ENCODE data around the gene GUCY2C.

Gene GUCY2C

DNA sequence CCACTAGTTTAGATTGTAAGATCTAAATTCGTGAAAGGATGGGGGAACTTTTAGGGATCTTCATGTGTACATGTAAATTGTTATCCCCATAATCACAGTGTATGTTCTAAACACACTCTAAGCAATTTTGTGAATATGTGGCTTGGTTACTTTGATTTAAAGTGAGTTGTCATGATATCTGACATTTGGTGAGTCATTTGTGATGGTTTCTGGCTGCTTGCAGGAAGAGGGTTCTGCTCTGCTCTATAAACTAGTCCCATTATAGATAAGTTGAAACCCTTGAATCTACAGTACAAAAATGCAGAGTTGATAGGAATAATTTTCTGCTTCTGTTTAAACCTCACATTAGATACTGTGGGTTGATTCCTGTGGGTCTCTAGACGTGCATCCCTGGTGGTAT lies 14.8 kb downstream of the GUCY2C start:
- no peak for DNase-seq

GRCh38 chr12:14681190-14681589 lies 15.2 kb downstream of the GUCY2C start:
- no peak for DNase-seq

- no peak for DNase-seq
Observed at GRCh38 chr12:14678547-14679150, 17.8 kb downstream of the GUCY2C start.

DNA sequence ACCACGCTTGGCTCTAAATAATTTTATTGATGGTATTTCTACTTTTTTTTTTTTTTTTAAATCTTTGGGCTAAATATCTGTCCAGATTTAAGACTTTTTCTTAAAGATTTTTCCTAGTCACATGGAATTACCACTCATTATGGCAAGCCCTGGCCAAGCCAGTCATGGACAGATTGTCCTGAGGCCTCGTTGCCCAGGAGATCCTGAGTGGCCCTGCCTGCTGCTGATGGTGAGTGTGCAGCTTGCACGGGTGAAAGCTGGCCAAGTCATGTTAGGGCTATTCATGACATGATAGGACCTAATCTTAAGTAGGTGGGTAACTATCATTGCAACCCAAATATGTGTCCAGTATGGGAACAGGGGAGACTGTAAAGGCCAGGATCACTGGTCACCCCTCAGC lies 27.8 kb downstream of the GUCY2C start:
- no peak for DNase-seq

DNA sequence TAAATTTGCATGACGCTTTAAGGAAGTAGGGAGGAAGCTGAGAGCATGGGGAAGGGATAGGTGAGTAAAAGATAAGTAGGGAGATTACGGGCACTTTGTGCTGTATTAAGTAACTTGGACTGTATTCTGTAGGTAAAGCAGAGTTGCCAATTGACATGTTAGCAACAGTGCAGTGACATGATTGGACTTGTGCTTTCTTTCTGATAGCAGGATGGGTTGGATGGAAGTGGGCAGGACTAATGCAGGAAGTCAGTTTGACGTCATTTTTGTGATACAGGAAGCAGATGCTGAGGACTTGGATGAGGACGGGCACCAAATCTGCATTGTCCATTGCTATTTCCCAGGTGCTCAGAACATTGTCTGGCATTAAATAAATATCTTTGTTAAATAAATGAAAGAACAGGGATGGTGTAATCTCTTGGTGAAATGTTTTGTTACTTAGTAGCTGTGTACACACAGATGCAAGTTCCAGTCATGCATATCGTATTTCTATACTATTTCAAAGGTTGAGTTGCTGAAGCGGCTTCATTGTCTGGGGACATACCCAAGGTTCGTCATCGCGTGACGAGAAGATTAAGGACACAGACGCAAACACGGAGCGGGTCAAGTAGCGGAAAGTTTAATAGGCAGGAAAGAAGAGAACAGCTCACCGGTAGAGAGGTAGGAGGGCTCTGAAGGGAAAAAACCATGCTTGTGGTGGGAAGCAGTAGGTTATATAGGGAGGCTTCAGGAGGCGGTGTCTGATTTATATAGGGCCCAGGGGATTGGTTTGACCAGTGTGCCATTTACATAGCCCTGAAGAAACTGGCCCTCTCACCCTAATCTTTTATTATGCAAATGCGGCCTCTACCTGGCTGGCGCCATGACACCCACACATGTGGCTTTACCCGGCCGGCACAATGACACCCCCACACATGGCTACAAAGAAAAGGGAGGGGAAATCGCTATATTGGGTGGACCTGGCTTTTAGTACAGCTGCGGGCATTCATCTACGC lies 30.7 kb downstream of the GUCY2C start:
- no peak for DNase-seq

- DNase-seq = no peak
Observed at GRCh38 chr12:14664434-14665023, 31.9 kb downstream of the GUCY2C start.

GRCh38 chr12:14663002-14663401 lies 33.4 kb downstream of the GUCY2C start:
- DNase-seq = no peak

DNA sequence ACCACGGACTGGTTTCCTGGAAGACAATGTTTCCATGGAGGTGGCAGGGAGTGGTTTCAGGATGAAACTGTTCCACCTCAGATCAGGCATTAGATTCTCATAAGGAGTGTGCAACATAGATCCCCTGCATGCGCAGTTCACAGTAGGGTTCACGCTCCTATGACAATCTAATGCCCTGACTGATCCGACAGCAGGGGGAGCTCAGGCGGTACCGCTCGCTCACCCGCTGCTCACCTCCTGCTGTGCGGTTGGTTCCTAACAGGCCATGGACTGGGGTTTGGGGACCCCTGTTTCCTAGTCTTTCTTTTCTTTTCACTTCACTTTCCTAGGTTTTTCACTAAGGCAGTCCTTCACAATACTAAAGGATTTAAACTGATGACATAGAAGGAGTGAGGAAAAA lies 39.6 kb downstream of the GUCY2C start:
- DNase-seq = peak; percentile 61

- no peak for DNase-seq
Observed at GRCh38 chr12:14655284-14655683, 41.1 kb downstream of the GUCY2C start.

- DNase-seq = no peak
Observed at GRCh38 chr12:14654842-14655241, 41.6 kb downstream of the GUCY2C start.

DNA sequence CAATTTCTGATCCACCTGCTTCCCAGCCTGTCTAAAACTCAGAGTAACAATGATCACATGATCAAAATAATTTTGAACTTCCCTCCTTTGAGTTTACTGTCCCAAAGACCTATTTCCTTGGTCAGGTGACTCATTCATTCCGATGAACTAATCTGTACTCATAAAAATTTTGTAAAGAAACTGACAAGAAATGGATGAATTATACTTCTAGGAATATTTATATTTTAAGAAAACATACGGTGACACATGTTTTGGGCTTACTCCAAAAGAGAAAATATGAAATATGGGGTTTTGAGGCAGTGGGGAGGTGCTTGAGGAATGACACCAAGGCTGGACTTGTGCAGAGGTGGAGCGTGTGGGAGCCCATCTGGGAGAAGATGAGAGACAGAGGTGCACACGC lies 42.0 kb downstream of the GUCY2C start:
- DNase-seq = no peak

DNA sequence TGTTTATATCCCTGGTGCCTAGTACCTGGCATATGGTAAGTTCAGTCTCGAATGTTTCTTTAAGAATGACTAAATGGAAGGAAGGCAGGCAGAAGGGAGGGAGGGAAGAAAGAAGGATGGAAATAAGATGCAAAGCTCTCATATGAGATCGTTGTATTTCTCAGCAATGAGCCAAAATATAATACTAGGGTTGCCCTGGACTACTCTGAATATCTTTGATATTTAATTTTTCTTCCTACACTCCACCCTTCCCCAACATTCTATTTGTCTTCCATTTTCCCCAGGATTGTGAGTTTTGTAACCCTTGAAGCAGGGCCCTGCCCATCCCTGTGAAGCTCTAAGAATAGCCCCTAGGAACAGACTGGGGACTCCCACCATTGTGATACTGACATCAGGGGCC lies 43.9 kb downstream of the GUCY2C start:
- no peak for DNase-seq

GRCh38 chr12:14651371-14651770 lies 45.0 kb downstream of the GUCY2C start:
- DNase-seq = no peak

- DNase-seq = no peak
Observed at GRCh38 chr12:14650789-14651188, 45.6 kb downstream of the GUCY2C start.

DNA sequence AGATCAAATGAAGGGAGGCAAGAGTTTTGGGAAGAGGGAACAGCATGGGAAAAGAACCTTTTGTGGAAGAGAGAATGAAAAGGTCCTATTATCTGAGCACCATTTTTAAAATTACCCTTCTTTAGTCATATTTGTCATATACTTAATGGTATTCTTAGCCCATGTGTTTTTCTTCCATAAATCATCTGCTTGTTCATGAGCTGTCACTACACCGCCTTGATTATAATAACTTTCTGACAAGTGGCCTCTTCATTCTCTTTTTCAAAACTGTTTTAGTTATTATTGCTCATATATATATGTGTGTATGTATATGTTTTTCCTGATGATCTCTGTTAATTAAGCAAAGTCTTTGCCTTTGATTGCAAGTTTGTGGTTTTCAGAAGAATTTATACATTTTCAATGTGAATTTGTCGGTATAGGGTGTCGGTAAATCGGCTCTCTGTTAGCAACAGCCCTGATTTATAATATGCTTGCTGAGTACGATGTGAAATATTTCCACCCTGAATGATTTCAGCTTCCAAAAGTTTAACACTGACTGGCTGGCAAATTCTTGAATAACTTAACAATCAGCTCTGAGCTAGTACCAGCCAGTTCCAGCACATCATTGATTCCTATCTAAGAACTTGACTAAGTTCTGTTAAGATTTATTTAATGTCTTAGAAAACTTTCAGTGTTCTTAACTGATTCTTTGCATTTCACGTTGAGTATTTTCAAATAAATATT lies 49.2 kb downstream of the GUCY2C start:
- no peak for DNase-seq

DNA sequence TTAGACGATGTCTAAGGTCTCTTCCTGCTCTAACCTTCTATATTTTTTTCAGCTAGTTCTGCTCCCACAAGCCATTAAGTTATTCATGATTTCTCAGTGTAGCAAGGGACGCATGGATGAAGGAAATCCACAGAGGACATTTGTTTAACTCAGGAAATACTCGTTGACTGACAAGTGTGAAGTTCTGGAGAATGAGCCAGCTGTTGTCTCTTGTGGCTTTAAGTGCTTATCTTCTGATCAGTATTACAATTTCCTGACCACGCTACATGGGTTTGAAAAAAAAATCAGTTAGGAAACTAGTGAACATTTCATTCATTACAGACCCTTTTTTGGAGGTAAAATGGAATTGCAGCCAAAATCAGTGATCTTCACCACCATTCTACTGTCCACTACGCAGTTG lies 53.1 kb downstream of the GUCY2C start:
- DNase-seq = no peak

DNA sequence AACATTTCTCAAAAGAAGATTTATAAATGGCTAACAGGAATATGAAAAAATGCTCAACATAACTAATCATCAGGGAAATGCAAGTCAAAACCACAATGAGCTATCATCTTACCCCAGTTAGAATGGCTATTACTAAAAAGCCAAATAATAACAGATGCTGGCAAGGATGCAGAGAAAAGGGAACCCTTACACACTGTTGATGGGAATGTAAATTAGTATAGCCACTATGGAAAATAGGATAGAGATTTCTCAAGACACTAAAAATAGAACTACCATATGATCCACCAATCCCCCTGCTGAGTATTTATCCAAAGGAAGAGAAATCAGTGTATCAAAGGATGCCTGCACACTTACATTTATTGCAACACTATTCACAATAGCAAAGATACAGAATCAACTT lies 58.3 kb downstream of the GUCY2C start:
- DNase-seq = no peak

GRCh38 chr12:14635776-14636175 lies 60.6 kb downstream of the GUCY2C start:
- DNase-seq = no peak

DNA sequence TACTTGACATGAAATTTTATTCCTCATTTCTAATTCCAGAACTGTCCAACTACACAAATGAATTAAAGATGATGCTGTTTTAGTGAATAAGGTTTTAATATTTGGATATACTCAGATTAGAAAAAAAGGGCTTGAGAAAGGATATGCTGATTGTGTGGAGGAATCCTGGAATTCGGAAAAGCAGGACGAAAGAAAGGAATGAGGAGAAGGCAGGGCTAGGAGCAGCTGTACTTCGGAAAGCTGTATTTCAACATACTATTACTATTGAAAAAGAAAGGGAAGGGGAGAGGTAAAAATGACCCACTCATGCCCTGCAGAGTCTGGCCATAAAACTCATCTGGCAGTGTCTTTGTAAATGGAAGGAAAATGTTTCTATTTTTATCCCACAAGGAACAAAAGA lies 65.6 kb downstream of the GUCY2C start:
- no peak for DNase-seq

- peak; percentile 93 for DNase-seq
Observed at GRCh38 chr12:14629832-14630710, 66.3 kb downstream of the GUCY2C start.

DNA sequence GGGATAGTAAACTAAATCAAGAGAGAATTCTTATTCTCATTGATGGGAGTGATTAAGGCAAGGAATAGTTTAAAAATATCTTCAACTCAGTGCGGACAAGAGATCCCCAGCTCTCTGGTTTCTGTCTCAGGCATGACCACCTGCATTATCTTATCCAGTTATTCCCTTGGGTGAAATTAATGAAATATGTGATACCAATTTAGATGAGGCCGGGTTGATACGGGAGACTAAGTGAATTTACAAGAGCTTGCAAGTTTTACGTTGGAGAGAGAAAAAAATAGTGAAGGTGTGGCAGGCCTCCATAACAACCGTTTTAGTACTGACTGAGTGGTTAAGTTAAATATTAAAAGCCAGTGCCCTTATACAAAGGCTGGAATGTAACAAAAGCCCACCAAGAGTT lies 67.6 kb downstream of the GUCY2C start:
- DNase-seq = no peak

DNA sequence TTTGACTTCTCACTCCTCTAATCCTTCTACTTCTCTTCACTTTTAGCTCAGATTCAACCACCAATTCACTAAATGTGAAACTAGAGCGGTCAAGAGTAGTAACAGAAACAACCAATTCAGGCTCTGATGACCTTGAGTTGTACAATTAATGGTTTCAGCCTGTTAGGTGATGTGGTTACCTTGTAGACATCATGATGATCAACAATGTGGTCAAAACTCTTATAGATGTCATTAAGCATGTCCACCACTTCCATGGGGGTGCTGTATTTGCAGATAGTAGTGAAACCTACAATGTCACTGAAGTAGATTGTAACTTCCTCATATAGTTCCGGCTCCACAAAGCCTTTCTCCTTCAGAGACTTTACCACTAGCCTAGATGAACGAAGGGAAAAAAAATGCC lies 74.6 kb downstream of the GUCY2C start:
- DNase-seq = no peak

All from islet precursor cell (in vitro differentiated cells).